Nephron progenitor cell (in vitro differentiated cells): ENCODE measurements around the gene IL6R.

Experiments used
- DNase-seq: peaks from one replicate; pipeline ENCODE4 v3.0.0; 2021
- H3K27ac Mint-ChIP-seq: 2 replicates; pipeline ENCODE4 v1.8.0; 2021; ENCODE audit warnings: mild to moderate bottlenecking, moderate library complexity, mixed read lengths
- H3K27me3 Mint-ChIP-seq: 2 replicates; pipeline ENCODE4 v1.8.0; 2021; ENCODE audit warnings: mild to moderate bottlenecking, low read depth, mixed read lengths; ENCODE audit not compliant: poor library complexity
- H3K36me3 Mint-ChIP-seq: 2 replicates; pipeline ENCODE4 v1.8.0; 2021; ENCODE audit warnings: low read depth, mixed read lengths
- H3K4me1 Mint-ChIP-seq: 2 replicates; pipeline ENCODE4 v1.8.0; 2021; ENCODE audit warnings: mixed read lengths
- H3K4me3 Mint-ChIP-seq: 2 replicates; pipeline ENCODE4 v1.8.0; 2021; ENCODE audit warnings: mild to moderate bottlenecking, moderate library complexity, mixed read lengths
- H3K9me3 Mint-ChIP-seq: 2 replicates; pipeline ENCODE4 v1.8.0; 2021; ENCODE audit warnings: mild to moderate bottlenecking, moderate library complexity, mixed read lengths
- CTCF ChIP-seq: fragments of 200-600 bp; sonication (generic); IDR thresholded peaks from 2 replicates; pipeline ENCODE4 v1.5.0; 2021; ENCODE audit warnings: antibody characterized with exemption

Gene IL6R

GRCh38 chr1:154490317-154490716, 85.2 kb downstream of the IL6R start:
- H3K4me3 Mint-ChIP-seq: no peak overlapping the region
- no peak for TF ChIP-seq CTCF
- peaks cover 51% of the 10 kb centered on the region for H3K4me1 Mint-ChIP-seq
- H3K27me3 Mint-ChIP-seq: peaks cover 12% of the 10 kb centered on the region
- H3K36me3 Mint-ChIP-seq: no peaks in the 10 kb centered on the region
- no peaks in the 10 kb centered on the region for H3K9me3 Mint-ChIP-seq
- no peak for DNase-seq
- H3K27ac Mint-ChIP-seq: no peak overlapping the region

- no peak for TF ChIP-seq CTCF
- no peaks in the 10 kb centered on the region for H3K9me3 Mint-ChIP-seq
- H3K4me3 Mint-ChIP-seq: no peak overlapping the region
- DNase-seq: no peak
- peaks cover 13% of the 10 kb centered on the region for H3K27me3 Mint-ChIP-seq
- H3K36me3 Mint-ChIP-seq: no peaks in the 10 kb centered on the region
- H3K4me1 Mint-ChIP-seq: peaks cover 59% of the 10 kb centered on the region
- H3K27ac Mint-ChIP-seq: no peak overlapping the region
Observed at GRCh38 chr1:154492115-154492514, 87.0 kb downstream of the IL6R start.

GRCh38 chr1:154493276-154493675, 88.1 kb downstream of the IL6R start:
- Mint-ChIP-seq H3K27me3 (peaks cover 17% of the 10 kb centered on the region), H3K4me1 (peaks cover 65% of the 10 kb centered on the region), H3K27ac (no peak overlapping the region), H3K4me3 (no peak overlapping the region), H3K36me3 (no peaks in the 10 kb centered on the region), H3K9me3 (no peaks in the 10 kb centered on the region)
- TF ChIP-seq CTCF: no peak
- DNase-seq: no peak

GRCh38 chr1:154495496-154496273, 90.5 kb downstream of the IL6R start:
- no peak for DNase-seq
- Mint-ChIP-seq H3K27ac (no peak overlapping the region), H3K9me3 (peaks cover 6% of the 10 kb centered on the region), H3K4me1 (peaks cover 55% of the 10 kb centered on the region), H3K27me3 (peaks cover 40% of the 10 kb centered on the region), H3K4me3 (no peak overlapping the region), H3K36me3 (no peaks in the 10 kb centered on the region)
- no peak for TF ChIP-seq CTCF

- Mint-ChIP-seq H3K36me3 (no peaks in the 10 kb centered on the region), H3K27ac (peak overlapping the region; percentile 52), H3K27me3 (peaks cover 42% of the 10 kb centered on the region), H3K9me3 (peaks cover 7% of the 10 kb centered on the region), H3K4me1 (peaks cover 56% of the 10 kb centered on the region), H3K4me3 (no peak overlapping the region)
- TF ChIP-seq CTCF: no peak
- no peak for DNase-seq
Observed at GRCh38 chr1:154496383-154496782, 91.2 kb downstream of the IL6R start.
